Measurements from ENCODE around the gene MASTL. TPM values are rescaled to one million over a fixed set of nuclear protein-coding genes. Genes with fewer than 3 reads are reported as not detected.

The MASTL gene
- total RNA-seq (10 to 100 TPM in 1 of 9 donors, 1 to 10 TPM in 8; 3.7 to 13.4 (median 6.6) TPM), polyA plus RNA-seq (10 to 100 TPM in 1 of 3 donors, 1 to 10 TPM in 2; 3.7 to 11.9 (median 6.0) TPM)
- long read RNA-seq, donor 1, partial matches to known transcripts: 9 of 15 reads
- long read RNA-seq, donor 1, other reads (novel, unspliced or antisense): 5 of 15 reads
- long read RNA-seq, donor 2, partial matches to known transcripts: 6 of 6 reads
- long read RNA-seq, donor 2, other reads (novel, unspliced or antisense): 0 of 6 reads
- long read RNA-seq, donor 3, partial matches to known transcripts: 0 of 1 reads
- long read RNA-seq, donor 3, other reads (novel, unspliced or antisense): 0 of 1 reads
- long read RNA-seq, donor 4, partial matches to known transcripts: 1 of 1 reads
- long read RNA-seq, donor 4, other reads (novel, unspliced or antisense): 0 of 1 reads
- long read RNA-seq, donor 5, partial matches to known transcripts: 0 of 3 reads
- long read RNA-seq, donor 5, other reads (novel, unspliced or antisense): 2 of 3 reads
- long read RNA-seq, donor 6, partial matches to known transcripts: 0 of 1 reads
- long read RNA-seq, donor 6, other reads (novel, unspliced or antisense): 0 of 1 reads
- long read RNA-seq, donor 7: 0 reads
- long read RNA-seq, donor 8, partial matches to known transcripts: 5 of 27 reads
- long read RNA-seq, donor 8, other reads (novel, unspliced or antisense): 20 of 27 reads
- long read RNA-seq, donor 9, partial matches to known transcripts: 10 of 19 reads
- long read RNA-seq, donor 9, other reads (novel, unspliced or antisense): 7 of 19 reads
- long read RNA-seq, donor 10: 0 reads

GRCh38 chr10:27155066-27155754 is at the start of gene MASTL:
TSS of gene MASTL (plus strand) at chr10:27155352. CDS start at chr10:27155427, 75 bp downstream.
- H3K4me1 ChIP-seq (replicated peaks in 1 of 2): peaks cover 11 to 24% of the 10 kb centered on the region in 2 donors
- H3K36me3 ChIP-seq (replicated peaks in 1 of 2): no peaks in the 10 kb centered on the region
- H3K4me3 ChIP-seq: peak within 1 kb of the TSS; percentile 66 to 95 (median 78)
- intact Hi-C loops (cut with DNase I): loop anchor here in 1 of 2 donors (5.0 kb wide), 1 partner anchor 77 kb away; no protein-coding TSS in a partner anchor
- no peaks in the 10 kb centered on the region for H3K9me3 ChIP-seq (replicated peaks in 1 of 3)
- TF ChIP-seq CTCF (IDR thresholded peaks at IDR 0.05) (no peak), POLR2A (IDR thresholded peaks at IDR 0.05) (peak; percentile 94 to 96)
- DNase-seq: peak; percentile 92 to 96 (median 94)
- H3K27me3 ChIP-seq: no peaks in the 10 kb centered on the region
- WGBS, 4 donors: 0 to 1% (median 0%) methylated on average over 31 to 55 of the region's 55 CpGs
- peak within 1 kb of the TSS; percentile 84 to 100 (median 98) for H3K27ac ChIP-seq

GRCh38 chr10:27108165-27108564 is 47.0 kb upstream of the MASTL start:
- H3K36me3 ChIP-seq (replicated peaks in 1 of 2): peaks cover 0 to 32% of the 10 kb centered on the region in 2 donors
- no peak for TF ChIP-seq CTCF (IDR thresholded peaks at IDR 0.05)
- no peak for TF ChIP-seq POLR2A (IDR thresholded peaks at IDR 0.05)
- DNase-seq: no peak
- no peaks in the 10 kb centered on the region for H3K27me3 ChIP-seq
- H3K4me3 ChIP-seq: no peak overlapping the region
- H3K4me1 ChIP-seq (replicated peaks in 1 of 2): no peaks in the 10 kb centered on the region
- H3K9me3 ChIP-seq (replicated peaks in 1 of 3): no peaks in the 10 kb centered on the region
- WGBS, 4 donors: 93 to 100% (median 98%) methylated on average over 3 of the region's 3 CpGs
- intact Hi-C loops (cut with DNase I): no loop called here
- H3K27ac ChIP-seq: no peak overlapping the region

- peaks cover 0 to 68% of the 10 kb centered on the region in 2 donors for H3K36me3 ChIP-seq (replicated peaks in 1 of 2)
- H3K4me3 ChIP-seq: no peak overlapping the region
- H3K27ac ChIP-seq: no peak overlapping the region
- intact Hi-C loops (cut with DNase I): no loop called here
- DNase-seq: no peak
- WGBS, 4 donors: 87 to 94% (median 90%) methylated on average over 3 of the region's 3 CpGs
- no peaks in the 10 kb centered on the region for H3K4me1 ChIP-seq (replicated peaks in 1 of 2)
- TF ChIP-seq POLR2A (IDR thresholded peaks at IDR 0.05) (no peak), CTCF (IDR thresholded peaks at IDR 0.05) (no peak)
- no peaks in the 10 kb centered on the region for H3K9me3 ChIP-seq (replicated peaks in 1 of 3)
- H3K27me3 ChIP-seq: no peaks in the 10 kb centered on the region
These were observed 20.8 kb upstream of the MASTL start for GRCh38 chr10:27134371-27134770.

GRCh38 chr10:27138277-27138676 is 16.9 kb upstream of the MASTL start:
- peaks cover 0 to under 1% of the 10 kb centered on the region in 2 donors for H3K4me1 ChIP-seq (replicated peaks in 1 of 2)

More at GRCh38 chr10:27138277-27138676, 16.9 kb upstream of the MASTL start:
- Histone ChIP-seq H3K36me3 (replicated peaks in 1 of 2) (peaks cover 0 to 51% of the 10 kb centered on the region in 2 donors), H3K27me3 (no peaks in the 10 kb centered on the region), H3K27ac (no peak overlapping the region), H3K9me3 (replicated peaks in 1 of 3) (no peaks in the 10 kb centered on the region), H3K4me3 (no peak overlapping the region)
- intact Hi-C loops (cut with DNase I): no loop called here
- 80 to 92% (median 84%) methylated on average over 3 of the region's 3 CpGs for WGBS, 4 donors
- DNase-seq: no peak
- TF ChIP-seq CTCF (IDR thresholded peaks at IDR 0.05) (no peak), POLR2A (IDR thresholded peaks at IDR 0.05) (no peak)

All from adrenal gland (tissue), 19 donors.